Type B pancreatic cell (in vitro differentiated cells): ENCODE data around the gene PARS2. TPM values are rescaled to one million over a fixed set of nuclear protein-coding genes. Genes with fewer than 3 reads are reported as not detected.
A peak's percentile ranks its signal among the peaks of the same experiment; 100 is the strongest.

Source experiments
- DNase-seq: peaks from one replicate; pipeline ENCODE4 v3.0.0; 2021; ENCODE audit warnings: mixed read lengths; ENCODE audit not compliant: unreplicated experiment; ENCODE audit errors: extremely low spot score
- H3K27ac Mint-ChIP-seq: 2 replicates; pipeline ENCODE4 v1.8.0; 2021; ENCODE audit warnings: mild to moderate bottlenecking, mixed read lengths
- H3K27me3 Mint-ChIP-seq: 2 replicates; pipeline ENCODE4 v1.8.0; 2021; ENCODE audit warnings: mixed read lengths
- H3K36me3 Mint-ChIP-seq: 2 replicates; pipeline ENCODE4 v1.8.0; 2021; ENCODE audit warnings: mixed read lengths
- H3K4me1 Mint-ChIP-seq: one replicate; pipeline ENCODE4 v1.8.0; 2021; ENCODE audit warnings: mixed read lengths; ENCODE audit not compliant: unreplicated experiment
- H3K4me3 Mint-ChIP-seq: 2 replicates; pipeline ENCODE4 v1.8.0; 2021; ENCODE audit warnings: mild to moderate bottlenecking, mixed read lengths
- H3K9me3 Mint-ChIP-seq: 2 replicates; pipeline ENCODE4 v1.8.0; 2021; ENCODE audit warnings: mixed read lengths
- total RNA-seq: library from RNA; stranded (reverse); gene quantifications from 2 replicates; pipeline ENCODE4 v1.2.1, GENCODE V29; 2021; ENCODE audit warnings: low replicate concordance
- TF ChIP-seq, protein P1 (sequence below): fragments of 200-600 bp; sonication (generic); conservative IDR thresholded peaks from 2 replicates; pipeline ENCODE4 v1.5.0; 2021; ENCODE audit warnings: antibody characterized with exemption, mild to moderate bottlenecking

Gene PARS2
- total RNA-seq, 1 donor from 2014 or later = 9.5 TPM

DNA sequence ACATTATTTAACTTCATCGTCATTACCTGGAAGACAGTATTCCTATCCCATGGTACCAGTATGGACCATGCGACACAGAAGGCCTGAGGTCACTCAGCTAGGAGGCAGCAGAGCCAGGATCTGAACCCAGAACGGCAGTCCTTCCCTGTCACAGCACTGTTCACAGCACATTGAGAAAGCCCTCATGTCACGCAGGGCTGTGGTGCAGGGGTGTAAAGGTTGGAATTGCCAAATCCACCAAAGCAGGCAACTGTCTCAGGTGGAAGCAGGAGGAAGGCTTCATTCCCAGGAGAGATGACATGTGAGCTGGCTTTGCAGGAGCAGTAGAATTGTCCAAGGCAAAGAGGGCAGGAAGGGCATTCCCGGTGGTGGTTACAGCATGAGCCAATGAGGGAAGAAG is 46.7 kb upstream of the PARS2 start:
- H3K4me3 Mint-ChIP-seq = no peak overlapping the region
- DNase-seq = peak; percentile 40
- H3K36me3 Mint-ChIP-seq = no peaks in the 10 kb centered on the region
- TF ChIP-seq, protein P1, sequence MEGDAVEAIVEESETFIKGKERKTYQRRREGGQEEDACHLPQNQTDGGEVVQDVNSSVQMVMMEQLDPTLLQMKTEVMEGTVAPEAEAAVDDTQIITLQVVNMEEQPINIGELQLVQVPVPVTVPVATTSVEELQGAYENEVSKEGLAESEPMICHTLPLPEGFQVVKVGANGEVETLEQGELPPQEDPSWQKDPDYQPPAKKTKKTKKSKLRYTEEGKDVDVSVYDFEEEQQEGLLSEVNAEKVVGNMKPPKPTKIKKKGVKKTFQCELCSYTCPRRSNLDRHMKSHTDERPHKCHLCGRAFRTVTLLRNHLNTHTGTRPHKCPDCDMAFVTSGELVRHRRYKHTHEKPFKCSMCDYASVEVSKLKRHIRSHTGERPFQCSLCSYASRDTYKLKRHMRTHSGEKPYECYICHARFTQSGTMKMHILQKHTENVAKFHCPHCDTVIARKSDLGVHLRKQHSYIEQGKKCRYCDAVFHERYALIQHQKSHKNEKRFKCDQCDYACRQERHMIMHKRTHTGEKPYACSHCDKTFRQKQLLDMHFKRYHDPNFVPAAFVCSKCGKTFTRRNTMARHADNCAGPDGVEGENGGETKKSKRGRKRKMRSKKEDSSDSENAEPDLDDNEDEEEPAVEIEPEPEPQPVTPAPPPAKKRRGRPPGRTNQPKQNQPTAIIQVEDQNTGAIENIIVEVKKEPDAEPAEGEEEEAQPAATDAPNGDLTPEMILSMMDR = no peak
- H3K4me1 Mint-ChIP-seq = peaks cover 20% of the 10 kb centered on the region
- no peak overlapping the region for H3K27ac Mint-ChIP-seq
- H3K27me3 Mint-ChIP-seq = peaks cover 6% of the 10 kb centered on the region
- H3K9me3 Mint-ChIP-seq = no peaks in the 10 kb centered on the region

DNA sequence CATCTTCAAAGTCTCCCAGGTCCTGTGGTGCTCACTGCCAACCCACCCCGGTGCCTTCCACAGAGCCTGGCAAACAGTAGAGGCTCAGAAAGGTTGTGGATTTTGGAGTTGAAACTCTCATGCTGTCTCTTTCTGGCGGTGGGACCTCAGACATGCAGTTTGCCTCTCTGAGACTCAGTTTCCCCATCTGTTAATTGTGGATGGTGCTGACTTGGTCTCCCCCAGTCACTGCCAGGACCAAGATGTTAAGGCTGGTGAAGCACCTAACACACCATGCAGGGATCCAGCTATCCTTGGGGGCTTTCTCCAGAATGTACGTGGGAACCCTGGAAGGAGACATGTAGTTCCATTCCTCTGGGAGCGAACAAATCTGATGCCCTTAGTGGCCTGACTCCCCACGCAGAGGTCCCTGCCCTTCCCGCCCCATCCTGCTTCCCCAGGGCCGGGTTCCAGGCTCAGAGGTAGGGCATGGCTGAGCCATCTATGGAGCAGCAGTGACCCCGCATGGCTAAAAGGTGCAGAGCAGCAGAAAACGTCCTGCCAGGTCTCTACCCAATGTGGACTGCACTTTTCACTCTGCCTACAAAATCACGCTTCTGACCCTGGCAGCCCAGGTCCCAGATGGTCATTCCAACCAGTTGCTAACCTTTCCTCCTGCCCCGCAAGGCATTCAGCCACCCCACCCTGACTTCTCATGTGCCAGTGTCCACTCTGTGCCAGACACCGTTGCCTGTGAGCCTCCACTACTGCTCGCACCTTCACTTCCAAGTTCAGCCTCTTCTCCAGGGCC is 46.0 kb upstream of the PARS2 start:
- Mint-ChIP-seq H3K9me3 (no peaks in the 10 kb centered on the region), H3K4me1 (peaks cover 16% of the 10 kb centered on the region), H3K4me3 (no peak overlapping the region), H3K27me3 (peaks cover 3% of the 10 kb centered on the region), H3K36me3 (no peaks in the 10 kb centered on the region), H3K27ac (peak overlapping the region; percentile 35)
- TF ChIP-seq, protein P1 = peak; percentile 94
- peak; percentile 77 for DNase-seq

DNA sequence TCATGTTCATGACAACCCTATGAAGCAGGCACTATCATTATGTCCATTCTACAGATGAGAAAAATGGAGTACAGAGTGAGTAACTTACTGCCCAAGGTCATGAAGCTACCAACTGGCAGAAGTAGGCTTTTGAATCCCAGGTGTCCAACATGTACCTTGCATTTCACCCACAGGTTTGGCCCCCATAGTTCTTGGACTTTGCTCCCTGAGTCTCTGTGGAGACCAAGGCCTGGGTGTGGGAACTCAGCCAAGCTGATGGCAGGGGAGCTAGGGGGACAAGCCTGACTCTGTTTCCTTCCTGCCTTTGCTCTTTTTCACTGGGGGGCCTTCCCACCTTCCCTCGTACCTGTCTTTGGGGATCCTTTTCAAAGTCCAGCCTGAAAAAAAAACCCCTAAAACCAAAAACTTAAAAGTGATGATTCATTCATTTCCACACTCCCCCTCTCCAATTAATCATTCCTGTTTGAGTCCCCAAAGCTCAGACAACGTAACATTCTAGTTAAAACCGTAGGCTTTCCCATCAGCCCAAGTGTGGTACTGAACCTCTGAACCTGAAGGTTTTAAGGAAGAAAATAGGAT is 45.3 kb upstream of the PARS2 start:
- TF ChIP-seq, protein P1 = no peak
- H3K36me3 Mint-ChIP-seq = no peaks in the 10 kb centered on the region
- peaks cover 3% of the 10 kb centered on the region for H3K27me3 Mint-ChIP-seq
- DNase-seq = peak; percentile 45
- H3K9me3 Mint-ChIP-seq = no peaks in the 10 kb centered on the region
- H3K4me1 Mint-ChIP-seq = peaks cover 15% of the 10 kb centered on the region
- no peak overlapping the region for H3K4me3 Mint-ChIP-seq
- no peak overlapping the region for H3K27ac Mint-ChIP-seq

DNA sequence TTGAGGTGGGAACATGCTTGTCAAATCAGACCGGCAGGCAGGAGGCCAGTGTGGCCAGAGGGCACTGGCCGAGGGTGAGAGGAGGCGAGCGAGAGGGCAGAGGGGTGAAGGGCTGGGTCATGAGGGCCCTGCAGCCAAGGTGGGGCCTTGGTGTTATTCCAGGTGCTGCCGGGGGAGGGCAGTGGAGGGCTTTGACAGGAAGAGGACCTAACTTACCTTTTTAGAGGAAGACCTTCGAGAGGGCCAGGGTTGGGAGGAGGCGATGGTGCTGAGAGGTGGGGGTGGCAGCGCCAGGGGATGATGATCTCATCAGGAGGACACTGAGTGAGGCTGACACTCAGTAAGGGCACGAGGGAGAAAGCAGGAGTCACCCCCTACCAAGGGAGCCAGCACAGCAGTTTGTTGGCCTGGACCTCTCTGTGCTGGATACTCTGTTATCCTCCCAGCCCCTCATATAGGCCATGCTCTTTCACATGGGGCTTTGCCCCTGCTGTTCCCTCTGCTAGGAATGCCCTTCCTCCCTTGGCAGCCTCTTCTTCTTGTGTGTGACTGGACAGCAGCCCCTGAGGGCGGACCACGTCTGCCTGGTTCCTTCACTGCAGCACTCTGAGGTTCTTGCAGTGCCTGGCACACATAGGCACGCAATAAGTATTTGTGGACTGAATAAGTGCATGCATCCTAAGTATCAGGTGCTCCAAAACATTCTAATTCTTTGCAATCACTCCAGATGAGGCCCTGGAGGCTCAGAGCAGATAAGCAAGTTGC is 44.3 kb upstream of the PARS2 start:
- Mint-ChIP-seq H3K4me1 (peaks cover 15% of the 10 kb centered on the region), H3K27ac (no peak overlapping the region), H3K4me3 (no peak overlapping the region), H3K36me3 (no peaks in the 10 kb centered on the region), H3K27me3 (peaks cover 3% of the 10 kb centered on the region), H3K9me3 (no peaks in the 10 kb centered on the region)
- peak; percentile 63 for DNase-seq
- TF ChIP-seq, protein P1 = peak; percentile 46

DNA sequence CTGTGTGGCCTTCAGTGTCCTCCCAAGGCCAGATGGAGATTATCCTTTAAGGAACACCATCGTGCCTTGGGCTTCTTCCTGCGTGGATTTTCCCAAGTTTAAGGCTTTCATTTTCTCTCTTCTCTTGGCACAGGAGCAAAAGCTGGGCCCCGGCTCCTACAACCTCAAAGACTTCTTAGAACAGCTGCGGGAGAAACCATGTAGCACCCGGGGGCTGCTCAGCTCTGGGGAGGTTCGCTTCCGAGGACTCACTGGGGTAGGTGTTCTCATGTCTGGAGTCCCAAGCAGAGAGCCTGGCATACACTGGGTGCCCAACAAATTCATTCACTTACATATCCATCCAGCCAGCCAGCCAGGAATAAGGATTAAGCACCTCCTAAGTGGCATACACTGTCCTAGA is 43.4 kb upstream of the PARS2 start:
- H3K9me3 Mint-ChIP-seq = no peaks in the 10 kb centered on the region

More for the DNA sequence above, 43.4 kb upstream of the PARS2 start:
- peak; percentile 56 for DNase-seq
- Mint-ChIP-seq H3K4me1 (peaks cover 10% of the 10 kb centered on the region), H3K4me3 (no peak overlapping the region), H3K27me3 (peaks cover 7% of the 10 kb centered on the region), H3K36me3 (no peaks in the 10 kb centered on the region), H3K27ac (no peak overlapping the region)
- TF ChIP-seq, protein P1 = no peak
